HEK293 (cell line): ENCODE measurements around the gene ALOXE3.

ENCODE experiments used
- CTCF ChIA-PET: fragments of 350-600 bp; formaldehyde crosslinking; extraction: SDS; loops from one replicate; lab custom pipeline; 2021; ENCODE audit warnings: antibody characterized with exemption; lab: Yijun Ruan, JAX
- POLR2A ChIA-PET: fragments of 300-600 bp; formaldehyde crosslinking; extraction: SDS; loops from one replicate; lab custom pipeline; 2020; ENCODE audit warnings: antibody characterized with exemption, inconsistent platforms; lab: Yijun Ruan, JAX
- H3K27ac ChIP-seq: fragments of 200-500 bp; sonication (Bioruptor generic); 2 replicates; pipeline ENCODE4 v1.5.1; 2014; ENCODE audit warnings: low read depth, low read length, control low read depth, inconsistent platforms; ENCODE audit errors: extremely low read depth
- H3K36me3 ChIP-seq, 2 experiments: fragments of 200-500 bp in 1 of 2; sonication (Bioruptor generic) in 1 of 2; 1 replicate in 1 of 2; 2 replicates in 1 of 2; pipeline ENCODE4 v1.5.1; 2014 to 2017; ENCODE audit warnings: inconsistent platforms in 2 of 2, low read length in 2 of 2; ENCODE audit not compliant: control insufficient read depth in 2 of 2, insufficient read depth in 1 of 2
- H3K4me1 ChIP-seq: fragments of 200-500 bp; sonication (Bioruptor generic); 2 replicates; pipeline ENCODE4 v1.5.1; 2014; ENCODE audit warnings: mild to moderate bottlenecking, low read length, inconsistent platforms; ENCODE audit not compliant: control insufficient read depth, insufficient read depth
- H3K4me3 ChIP-seq: 2 replicates; pipeline ENCODE4 v1.5.1; 2011; ENCODE audit warnings: low read depth, mild to moderate bottlenecking, control low read depth, low read length, moderate library complexity
- H3K9me3 ChIP-seq: fragments of 200-500 bp; sonication (Bioruptor generic); 2 replicates; pipeline ENCODE4 v1.5.1; 2014; ENCODE audit warnings: low read depth, low read length, inconsistent platforms; ENCODE audit not compliant: control insufficient read depth, insufficient read depth
- BCL11A ChIP-seq: fragments of 450-650 bp; formaldehyde crosslinking; IDR thresholded peaks from 2 replicates; pipeline ENCODE4 v1.5.1; 2016; ENCODE audit warnings: low read depth, missing biosample characterization, missing genetic modification characterization
- EGR2 ChIP-seq: fragments of 450-650 bp; formaldehyde crosslinking; IDR thresholded peaks from 2 replicates; pipeline ENCODE4 v1.5.1; 2016; ENCODE audit warnings: low read depth, missing biosample characterization, missing genetic modification characterization
- GLI4 ChIP-seq: fragments of 450-650 bp; formaldehyde crosslinking; IDR thresholded peaks from 2 replicates; pipeline ENCODE4 v1.5.1; 2016; ENCODE audit warnings: missing biosample characterization, missing genetic modification characterization
- KLF8 ChIP-seq: fragments of 450-650 bp; formaldehyde crosslinking; IDR thresholded peaks from 2 replicates; pipeline ENCODE4 v1.5.1; 2016; ENCODE audit warnings: missing biosample characterization, missing genetic modification characterization
- OVOL3 ChIP-seq: fragments of 450-650 bp; formaldehyde crosslinking; IDR thresholded peaks from 2 replicates; pipeline ENCODE4 v1.5.1; 2016; ENCODE audit warnings: missing biosample characterization, missing genetic modification characterization
- SP2 ChIP-seq: fragments of 450-650 bp; formaldehyde crosslinking; IDR thresholded peaks from 2 replicates; pipeline ENCODE4 v1.5.1; 2016; ENCODE audit warnings: missing biosample characterization, missing genetic modification characterization
- SP3 ChIP-seq: fragments of 450-650 bp; formaldehyde crosslinking; IDR thresholded peaks from 2 replicates; pipeline ENCODE4 v1.5.1; 2016; ENCODE audit warnings: missing biosample characterization, missing genetic modification characterization
- TRIM28 ChIP-seq: IDR thresholded peaks from 2 replicates; pipeline ENCODE4 v1.6.1; 2011; ENCODE audit warnings: low read length, control low read depth, borderline replicate concordance
- ZFP37 ChIP-seq: fragments of 450-650 bp; formaldehyde crosslinking; IDR thresholded peaks from 2 replicates; pipeline ENCODE4 v1.5.1; 2016; ENCODE audit warnings: missing biosample characterization, missing genetic modification characterization
- ZNF10 ChIP-seq: fragments of 450-650 bp; formaldehyde crosslinking; IDR thresholded peaks from 2 replicates; pipeline ENCODE4 v1.5.1; 2017; ENCODE audit warnings: missing biosample characterization, missing genetic modification characterization
- ZNF184 ChIP-seq: fragments of 450-650 bp; IDR thresholded peaks from 2 replicates; pipeline ENCODE4 v1.5.1; 2018; ENCODE audit warnings: missing biosample characterization, mild to moderate bottlenecking, missing genetic modification characterization
- ZNF341 ChIP-seq: fragments of 450-650 bp; formaldehyde crosslinking; IDR thresholded peaks from 2 replicates; pipeline ENCODE4; 2016; ENCODE audit warnings: low read depth, missing biosample characterization, missing genetic modification characterization
- ZNF394 ChIP-seq: fragments of 450-650 bp; formaldehyde crosslinking; IDR thresholded peaks from 2 replicates; pipeline ENCODE4 v1.5.1; 2016; ENCODE audit warnings: missing biosample characterization, missing genetic modification characterization, mild to moderate bottlenecking, moderate library complexity, borderline replicate concordance
- ZNF404 ChIP-seq: fragments of 450-650 bp; formaldehyde crosslinking; IDR thresholded peaks from 2 replicates; pipeline ENCODE4 v1.5.1; 2017; ENCODE audit warnings: missing biosample characterization, missing genetic modification characterization
- ZNF423 ChIP-seq: fragments of 450-650 bp; formaldehyde crosslinking; IDR thresholded peaks from 2 replicates; pipeline ENCODE4 v1.5.1; 2016; ENCODE audit warnings: missing biosample characterization, missing genetic modification characterization
- ZNF521 ChIP-seq: fragments of 450-650 bp; formaldehyde crosslinking; IDR thresholded peaks from 2 replicates; pipeline ENCODE4 v1.5.1; 2017; ENCODE audit warnings: missing biosample characterization, mild to moderate bottlenecking, missing genetic modification characterization
- ZNF629 ChIP-seq: fragments of 450-650 bp; formaldehyde crosslinking; IDR thresholded peaks from 2 replicates; pipeline ENCODE4 v1.5.1; 2017; ENCODE audit warnings: missing biosample characterization, missing genetic modification characterization
- ZNF664 ChIP-seq: fragments of 450-650 bp; formaldehyde crosslinking; IDR thresholded peaks from 2 replicates; pipeline ENCODE4 v1.5.1; 2016; ENCODE audit warnings: missing biosample characterization, missing genetic modification characterization
- ZNF837 ChIP-seq: fragments of 450-650 bp; formaldehyde crosslinking; IDR thresholded peaks from 2 replicates; pipeline ENCODE4 v1.5.1; 2016; ENCODE audit warnings: missing biosample characterization, missing genetic modification characterization
- ZXDB ChIP-seq: fragments of 450-650 bp; formaldehyde crosslinking; IDR thresholded peaks from 2 replicates; pipeline ENCODE4 v1.5.1; 2016; ENCODE audit warnings: missing biosample characterization, missing genetic modification characterization
- TF ChIP-seq, protein P1 (sequence below): fragments of 450-650 bp; formaldehyde crosslinking; conservative IDR thresholded peaks from 2 replicates; pipeline ENCODE4 v1.5.1; 2016; ENCODE audit warnings: low read depth, missing biosample characterization, missing genetic modification characterization
- TF ChIP-seq, protein P2 (sequence below): fragments of 450-650 bp; formaldehyde crosslinking; IDR thresholded peaks from 2 replicates; pipeline ENCODE4 v1.5.1; 2017; ENCODE audit warnings: missing biosample characterization, missing genetic modification characterization
- TF ChIP-seq, protein P3 (sequence below): fragments of 450-650 bp; formaldehyde crosslinking; IDR thresholded peaks from 2 replicates; pipeline ENCODE4 v1.5.1; 2017; ENCODE audit warnings: missing biosample characterization, missing genetic modification characterization

The ALOXE3 gene

DNA sequence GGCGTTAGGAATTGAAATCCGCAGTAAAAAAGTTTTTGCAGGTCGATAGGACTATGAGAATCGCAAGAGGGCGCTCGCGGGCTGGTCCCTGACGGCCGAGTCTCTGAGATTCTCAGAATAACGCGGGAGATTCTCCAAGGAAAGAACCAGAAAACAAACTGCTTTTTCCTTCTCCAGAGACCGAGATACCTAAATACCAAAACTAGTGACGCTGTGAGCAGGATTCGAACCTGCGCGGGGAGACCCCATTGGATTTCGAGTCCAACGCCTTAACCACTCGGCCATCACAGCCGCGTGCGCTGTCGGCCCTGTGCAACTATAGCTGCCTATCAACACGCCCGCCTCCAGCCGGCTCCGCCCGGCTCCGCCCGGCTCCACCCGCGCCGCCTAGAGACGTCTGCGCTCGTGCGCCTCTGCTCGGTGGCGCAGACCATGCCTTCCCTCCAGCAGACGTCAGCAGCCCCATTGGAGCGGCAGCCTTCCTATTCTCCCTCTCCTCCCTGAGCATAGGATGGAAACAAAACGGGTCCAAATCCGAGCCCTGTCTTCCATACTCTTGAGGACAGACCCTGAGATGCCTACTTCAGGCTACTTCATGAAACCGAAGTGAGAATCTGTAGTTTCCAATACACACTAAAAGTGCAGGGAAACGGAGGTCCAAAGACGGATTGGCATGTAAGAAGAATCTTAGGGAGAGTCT is 20.5 kb upstream of the ALOXE3 start:
- CTCF ChIA-PET, result interaction anchor here (0.7 to 7.1 kb wide), 16 partner anchors 11 to 368 kb away, joined by 3 to 91 read pairs (median 6); partner anchors contain the start of genes ALOXE3, HES7 and PER1
- H3K4me1 ChIP-seq, result 0 out of 2 replicates have a peak, but pooled peaks cover 4% of the 10 kb centered on the region
- peak overlapping the region; percentile 48 for H3K27ac ChIP-seq
- no peaks in the 10 kb centered on the region for H3K9me3 ChIP-seq
- peak overlapping the region; percentile 71 for H3K4me3 ChIP-seq
- POLR2A ChIA-PET, result interaction anchor here (0.6 to 4.5 kb wide), 13 partner anchors 12 to 83 kb away, joined by 3 to 31 read pairs (median 5); partner anchors contain the start of genes AURKB, BORCS6 and HES7
- peaks cover 0 to 33% of the 10 kb centered on the region in 2 experiments; a peak in 1 of 3 replicates for H3K36me3 ChIP-seq
- peak; percentile 100 for TF ChIP-seq KLF8 (tag by site-specific recombination)
- peak; percentile 84 for TF ChIP-seq ZNF184
- TF ChIP-seq ZNF521 (tag by site-specific recombination), result no peak
- 0 out of 2 replicates have a peak, but pooled peaks have one; percentile 13 for TF ChIP-seq ZNF341 (tag by site-specific recombination)
- 0 out of 2 replicates have a peak, but pooled peaks have one; percentile 40 for TF ChIP-seq BCL11A (tag by site-specific recombination)
- peak; percentile 53 for TF ChIP-seq SP2 (tag by site-specific recombination)
- TF ChIP-seq, protein P1, sequence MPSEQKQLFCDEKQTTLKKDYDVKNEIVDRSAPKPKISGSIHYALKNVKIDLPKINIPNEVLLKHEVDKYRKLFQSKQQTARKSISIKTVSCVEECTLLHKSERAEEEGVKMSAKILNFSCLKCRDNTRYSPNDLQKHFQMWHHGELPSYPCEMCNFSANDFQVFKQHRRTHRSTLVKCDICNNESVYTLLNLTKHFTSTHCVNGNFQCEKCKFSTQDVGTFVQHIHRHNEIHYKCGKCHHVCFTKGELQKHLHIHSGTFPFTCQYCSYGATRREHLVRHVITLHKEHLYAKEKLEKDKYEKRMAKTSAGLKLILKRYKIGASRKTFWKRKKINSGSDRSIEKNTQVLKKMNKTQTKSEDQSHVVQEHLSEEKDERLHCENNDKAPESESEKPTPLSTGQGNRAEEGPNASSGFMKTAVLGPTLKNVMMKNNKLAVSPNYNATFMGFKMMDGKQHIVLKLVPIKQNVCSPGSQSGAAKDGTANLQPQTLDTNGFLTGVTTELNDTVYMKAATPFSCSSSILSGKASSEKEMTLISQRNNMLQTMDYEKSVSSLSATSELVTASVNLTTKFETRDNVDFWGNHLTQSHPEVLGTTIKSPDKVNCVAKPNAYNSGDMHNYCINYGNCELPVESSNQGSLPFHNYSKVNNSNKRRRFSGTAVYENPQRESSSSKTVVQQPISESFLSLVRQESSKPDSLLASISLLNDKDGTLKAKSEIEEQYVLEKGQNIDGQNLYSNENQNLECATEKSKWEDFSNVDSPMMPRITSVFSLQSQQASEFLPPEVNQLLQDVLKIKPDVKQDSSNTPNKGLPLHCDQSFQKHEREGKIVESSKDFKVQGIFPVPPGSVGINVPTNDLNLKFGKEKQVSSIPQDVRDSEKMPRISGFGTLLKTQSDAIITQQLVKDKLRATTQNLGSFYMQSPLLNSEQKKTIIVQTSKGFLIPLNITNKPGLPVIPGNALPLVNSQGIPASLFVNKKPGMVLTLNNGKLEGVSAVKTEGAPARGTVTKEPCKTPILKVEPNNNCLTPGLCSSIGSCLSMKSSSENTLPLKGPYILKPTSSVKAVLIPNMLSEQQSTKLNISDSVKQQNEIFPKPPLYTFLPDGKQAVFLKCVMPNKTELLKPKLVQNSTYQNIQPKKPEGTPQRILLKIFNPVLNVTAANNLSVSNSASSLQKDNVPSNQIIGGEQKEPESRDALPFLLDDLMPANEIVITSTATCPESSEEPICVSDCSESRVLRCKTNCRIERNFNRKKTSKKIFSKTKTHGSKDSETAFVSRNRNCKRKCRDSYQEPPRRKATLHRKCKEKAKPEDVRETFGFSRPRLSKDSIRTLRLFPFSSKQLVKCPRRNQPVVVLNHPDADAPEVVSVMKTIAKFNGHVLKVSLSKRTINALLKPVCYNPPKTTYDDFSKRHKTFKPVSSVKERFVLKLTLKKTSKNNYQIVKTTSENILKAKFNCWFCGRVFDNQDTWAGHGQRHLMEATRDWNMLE (tag by site-specific recombination), result 0 out of 2 replicates have a peak, but pooled peaks have one; percentile 14
- TF ChIP-seq GLI4 (tag by site-specific recombination), result 0 out of 2 replicates have a peak, but pooled peaks have one; percentile 68
- TF ChIP-seq ZNF423 (tag by site-specific recombination), result no peak
- TF ChIP-seq ZXDB, result peak; percentile 69
- peak; percentile 13 for TF ChIP-seq TRIM28
- TF ChIP-seq ZNF629, result peak; percentile 85
- TF ChIP-seq ZNF837 (tag by site-specific recombination), result no peak
- 0 out of 2 replicates have a peak, but pooled peaks have one; percentile 64 for TF ChIP-seq ZNF10 (tag by site-specific recombination)
- TF ChIP-seq EGR2 (tag by site-specific recombination), result peak; percentile 76
- TF ChIP-seq ZNF394 (tag by site-specific recombination), result peak; percentile 49
- peak; percentile 86 for TF ChIP-seq SP3 (tag by site-specific recombination)
- TF ChIP-seq, protein P2, sequence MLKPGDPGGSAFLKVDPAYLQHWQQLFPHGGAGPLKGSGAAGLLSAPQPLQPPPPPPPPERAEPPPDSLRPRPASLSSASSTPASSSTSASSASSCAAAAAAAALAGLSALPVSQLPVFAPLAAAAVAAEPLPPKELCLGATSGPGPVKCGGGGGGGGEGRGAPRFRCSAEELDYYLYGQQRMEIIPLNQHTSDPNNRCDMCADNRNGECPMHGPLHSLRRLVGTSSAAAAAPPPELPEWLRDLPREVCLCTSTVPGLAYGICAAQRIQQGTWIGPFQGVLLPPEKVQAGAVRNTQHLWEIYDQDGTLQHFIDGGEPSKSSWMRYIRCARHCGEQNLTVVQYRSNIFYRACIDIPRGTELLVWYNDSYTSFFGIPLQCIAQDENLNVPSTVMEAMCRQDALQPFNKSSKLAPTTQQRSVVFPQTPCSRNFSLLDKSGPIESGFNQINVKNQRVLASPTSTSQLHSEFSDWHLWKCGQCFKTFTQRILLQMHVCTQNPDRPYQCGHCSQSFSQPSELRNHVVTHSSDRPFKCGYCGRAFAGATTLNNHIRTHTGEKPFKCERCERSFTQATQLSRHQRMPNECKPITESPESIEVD (tag by site-specific recombination), result peak; percentile 64
- TF ChIP-seq, protein P3, sequence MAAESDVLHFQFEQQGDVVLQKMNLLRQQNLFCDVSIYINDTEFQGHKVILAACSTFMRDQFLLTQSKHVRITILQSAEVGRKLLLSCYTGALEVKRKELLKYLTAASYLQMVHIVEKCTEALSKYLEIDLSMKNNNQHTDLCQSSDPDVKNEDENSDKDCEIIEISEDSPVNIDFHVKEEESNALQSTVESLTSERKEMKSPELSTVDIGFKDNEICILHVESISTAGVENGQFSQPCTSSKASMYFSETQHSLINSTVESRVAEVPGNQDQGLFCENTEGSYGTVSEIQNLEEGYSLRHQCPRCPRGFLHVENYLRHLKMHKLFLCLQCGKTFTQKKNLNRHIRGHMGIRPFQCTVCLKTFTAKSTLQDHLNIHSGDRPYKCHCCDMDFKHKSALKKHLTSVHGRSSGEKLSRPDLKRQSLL (tag by site-specific recombination), result peak; percentile 100
- TF ChIP-seq ZNF404 (tag by site-specific recombination), result 0 out of 2 replicates have a peak, but pooled peaks have one; percentile 17
- 0 out of 2 replicates have a peak, but pooled peaks have one; percentile 53 for TF ChIP-seq ZNF664 (tag by site-specific recombination)
- no peak; the same call in 1 of the 2 replicates for TF ChIP-seq OVOL3 (tag by site-specific recombination)
- TF ChIP-seq ZFP37 (tag by site-specific recombination), result peak; percentile 81; the same call in 1 of the 2 replicates
